K562 (cell line): ENCODE results near the gene HDAC9. TPM values are rescaled to one million over a fixed set of nuclear protein-coding genes. Genes with fewer than 3 reads are reported as not detected.

Source experiments
- ATAC-seq: fragments of 200-7000 bp; cut with Tn5 transposase; 3 replicates; pipeline ENCODE4 v1.9.1; 2020; ENCODE audit warnings: moderate library complexity
- BruUV-seq: library from RNA; stranded (reverse); fragments of 400-500 nt; replicated peaks from 2 replicates; lab custom pipeline; 2021; lab: Mats Ljungman, UMichigan
- CTCF ChIA-PET: fragments of 300-600 bp; formaldehyde crosslinking; extraction: SDS; loops from one replicate; lab custom pipeline; 2021; ENCODE audit warnings: low intra/inter-chr PET ratio; lab: Yijun Ruan, JAX
- POLR2A ChIA-PET: fragments of 300-600, 350-650 bp; sonication (Branson Sonifier 250); formaldehyde crosslinking; extraction: SDS; loops from one replicate; lab custom pipeline; 2021; ENCODE audit warnings: antibody characterized with exemption, inconsistent platforms; lab: Yijun Ruan, JAX
- DNase-seq, 4 experiments: peaks; one replicate each; pipeline versions ENCODE4 v3.0.0 to v3.0.0-alpha.2; 2011 to 2018; ENCODE audit warnings: low spot score in 3 of 4, mixed read lengths in 3 of 4; ENCODE audit errors: extremely low read depth in 1 of 4
- FAIRE-seq: peaks from 2 replicates; lab custom pipeline; 2011; peaks lifted over from hg19 to GRCh38; lab: Jason Lieb, UNC
- H2AFZ ChIP-seq: 2 replicates; pipeline ENCODE4 v1.6.0; 2011; ENCODE audit warnings: low read depth, low read length, control low read depth, inconsistent platforms
- H3K27ac ChIP-seq: fragments of 200-600 bp; 3 replicates; pipeline ENCODE4 v1.8.0; 2011; ENCODE audit warnings: low read depth, mild to moderate bottlenecking, control low read depth, inconsistent platforms, low read length, moderate library complexity, mixed read lengths; ENCODE audit errors: extremely low read depth
- H3K27me3 ChIP-seq, 2 experiments: fragments of 300-600 bp in 1 of 2; 2 replicates in 1 of 2; 3 replicates in 1 of 2; pipeline versions ENCODE4 v1.6.0 to v1.8.0; 2011; ENCODE audit warnings: inconsistent platforms in 2 of 2, low read length in 2 of 2, mild to moderate bottlenecking in 1 of 2, mixed read lengths in 1 of 2, moderate library complexity in 1 of 2; ENCODE audit not compliant: control insufficient read depth in 2 of 2, insufficient read depth in 2 of 2
- H3K36me3 ChIP-seq: fragments of 300-600 bp; 3 replicates; pipeline ENCODE4 v1.8.0; 2011; ENCODE audit warnings: mild to moderate bottlenecking, low read length, inconsistent platforms; ENCODE audit not compliant: control insufficient read depth, insufficient read depth
- H3K4me1 ChIP-seq, 2 experiments: fragments of 200-600 bp in 1 of 2; replicated peaks in 1 of 2; 2 replicates in 1 of 2; 3 replicates in 1 of 2; pipeline versions ENCODE4 v1.5.1 to v1.8.0; 2011; ENCODE audit warnings: inconsistent platforms in 2 of 2, low read length in 2 of 2, mild to moderate bottlenecking in 1 of 2, mixed read lengths in 1 of 2, moderate library complexity in 1 of 2; ENCODE audit not compliant: control insufficient read depth in 2 of 2, insufficient read depth in 2 of 2
- H3K4me2 ChIP-seq: 2 replicates; pipeline ENCODE4 v1.6.1; 2011; ENCODE audit warnings: low read length, control low read depth, inconsistent platforms, mixed read lengths; ENCODE audit not compliant: insufficient read depth
- H3K4me3 ChIP-seq: fragments of 200-600 bp; sonication (generic), shearing (Covaris generic); 2 replicates; pipeline ENCODE4 v1.5.1; 2016; ENCODE audit warnings: control low read depth, inconsistent platforms
- H3K79me2 ChIP-seq: fragments of 200-600 bp; 3 replicates; pipeline ENCODE4 v1.8.0; 2011; ENCODE audit warnings: low read length, inconsistent platforms; ENCODE audit not compliant: control insufficient read depth, insufficient read depth
- H3K9ac ChIP-seq, 2 experiments: 2 replicates each; pipeline versions ENCODE4 v1.6.0 to v1.6.1; 2011; ENCODE audit warnings: low read depth in 2 of 2, low read length in 2 of 2, control low read depth in 1 of 2, inconsistent platforms in 1 of 2, mild to moderate bottlenecking in 1 of 2, mixed read lengths in 1 of 2; ENCODE audit not compliant: insufficient read depth in 1 of 2
- H3K9me1 ChIP-seq: one replicate; pipeline ENCODE4 v1.6.0; 2011; ENCODE audit warnings: inconsistent platforms, mild to moderate bottlenecking, low read length, moderate library complexity; ENCODE audit not compliant: control insufficient read depth, insufficient read depth
- H3K9me3 ChIP-seq: replicated peaks from 2 replicates; pipeline ENCODE4 v1.5.1; 2011; ENCODE audit warnings: low read depth, low read length, inconsistent platforms; ENCODE audit not compliant: control insufficient read depth, insufficient read depth
- H4K20me1 ChIP-seq: replicated peaks from 2 replicates; pipeline ENCODE4 v1.6.1; 2011; ENCODE audit warnings: low read length, inconsistent platforms, mixed read lengths; ENCODE audit not compliant: control insufficient read depth, insufficient read depth
- ARHGAP35 ChIP-seq: fragments of 450-650 bp; IDR thresholded peaks from 2 replicates; pipeline ENCODE4 v1.6.1; 2018; ENCODE audit not compliant: partially characterized antibody
- IRF2 ChIP-seq: sonication (generic); formaldehyde crosslinking; IDR thresholded peaks from 2 replicates; pipeline ENCODE4 v1.8.1; 2022; ENCODE audit warnings: mild to moderate bottlenecking, missing genetic modification reagents
- KLF10 ChIP-seq: fragments of 250-450 bp; sonication (Bioruptor Pico); IDR thresholded peaks from 2 replicates; pipeline ENCODE4 v1.6.1; 2021; ENCODE audit warnings: matching md5 sums
- NR2C2 ChIP-seq, 2 experiments: fragments of 200-800 bp in 1 of 2; sonication (Bioruptor generic) in 1 of 2; sonication (generic) in 1 of 2; formaldehyde crosslinking in 1 of 2; IDR thresholded peaks; 2 replicates each; pipeline versions ENCODE4 v1.6.1 to v1.8.0; 2016 to 2022; ENCODE audit warnings: mild to moderate bottlenecking in 1 of 2, missing compliant biosample characterization in 1 of 2, missing genetic modification characterization in 1 of 2, missing genetic modification reagents in 1 of 2
- NR4A1 ChIP-seq, 2 experiments: fragments of 250-450 bp in 1 of 2; fragments of 450-650 bp in 1 of 2; sonication (Bioruptor Pico) in 1 of 2; IDR thresholded peaks; 2 replicates each; pipeline versions ENCODE4 v1.4.0 to v1.6.1; 2016 to 2020; ENCODE audit warnings: mild to moderate bottlenecking in 2 of 2, missing compliant biosample characterization in 1 of 2, missing genetic modification characterization in 1 of 2, moderate library complexity in 1 of 2
- ZNF586 ChIP-seq: fragments of 450-650 bp; formaldehyde crosslinking; conservative IDR thresholded peaks from 2 replicates; pipeline ENCODE4 v1.4.0; 2020; ENCODE audit warnings: mild to moderate bottlenecking, moderate library complexity
- WGBS: fragments of 100-300 bp; shearing (Covaris generic); methylation state at CpG from one replicate; pipeline ENCODE4 v1.1.6; 2016; ENCODE audit warnings: low coverage, mixed read lengths; ENCODE audit not compliant: insufficient coverage; ENCODE audit errors: missing lambda C conversion rate; 5-methylcytosine and 5-hydroxymethylcytosine counted together
- in situ Hi-C: fragments of 300-500 bp; cut with MboI; formaldehyde crosslinking; loops from 4 replicates; pipeline ENCODE4 v1.15.0; 2018; ENCODE audit warnings: inconsistent platforms, mixed read lengths
- intact Hi-C: fragments of 100-400 bp; cut with micrococcal nuclease; formaldehyde crosslinking; loops from 2 replicates; pipeline ENCODE4 v1.14.2; 2022
- polyA plus RNA-seq, 8 experiments: library from polyadenylated mRNA; depleted of rRNA in 4 of 8; stranded (reverse) in 5 of 8; unstranded in 3 of 8; fragments of >200 nt; fragmentation: Nextera tagmentation in 2 of 8; fragmentation: Illumina TruSeq in 1 of 8; extraction: Ambion mirVana in 2 of 8; extraction: Trizol in 1 of 8; gene quantifications; 2 replicates each; pipeline versions ENCODE4 v1.2.1 to v1.2.3, GENCODE V29; 2011 to 2014; ENCODE audit warnings: inconsistent platforms in 1 of 8, missing spikeins in 1 of 8
- total RNA-seq, 7 experiments: library from RNA; depleted of rRNA in 6 of 7; stranded (reverse); fragments of >200 nt in 6 of 7; fragmentation: Illumina TruSeq in 2 of 7; extraction: Trizol in 2 of 7; gene quantifications; 2 replicates each; pipeline versions ENCODE4 v1.2.1 to v1.2.3, GENCODE V29; 2011 to 2021; ENCODE audit warnings: low replicate concordance in 1 of 7
- TF ChIP-seq, protein P1 (sequence below), 2 experiments: fragments of 450-650 bp; IDR thresholded peaks; 2 replicates each; pipeline ENCODE4 v1.6.1; 2016; ENCODE audit warnings: mild to moderate bottlenecking in 2 of 2, borderline replicate concordance in 1 of 2, low read depth in 1 of 2, moderate library complexity in 1 of 2
- TF ChIP-seq, protein P2 (sequence below): sonication (generic); formaldehyde crosslinking; IDR thresholded peaks from 2 replicates; pipeline ENCODE4 v1.8.0; 2022; ENCODE audit warnings: missing genetic modification reagents, mild to moderate bottlenecking, moderate library complexity, borderline replicate concordance
- TF ChIP-seq, protein P3 (sequence below), 3 experiments: fragments of 200-800 bp in 1 of 3; sonication (Bioruptor generic) in 1 of 3; sonication (generic) in 1 of 3; formaldehyde crosslinking in 1 of 3; IDR thresholded peaks; 2 replicates each; pipeline versions ENCODE4 v1.6.1 to v1.8.0; 2016 to 2022; ENCODE audit warnings: mild to moderate bottlenecking in 2 of 3, missing compliant biosample characterization in 2 of 3, missing genetic modification characterization in 2 of 3, missing genetic modification reagents in 1 of 3

HDAC9 gene
- total and polyA plus RNA-seq, 9 of the 15 experiments (the other 6 are each of a cell fraction or from before 2014, with no cell fraction given), result 0.08 to 0.91 (median 0.33) TPM

DNA sequence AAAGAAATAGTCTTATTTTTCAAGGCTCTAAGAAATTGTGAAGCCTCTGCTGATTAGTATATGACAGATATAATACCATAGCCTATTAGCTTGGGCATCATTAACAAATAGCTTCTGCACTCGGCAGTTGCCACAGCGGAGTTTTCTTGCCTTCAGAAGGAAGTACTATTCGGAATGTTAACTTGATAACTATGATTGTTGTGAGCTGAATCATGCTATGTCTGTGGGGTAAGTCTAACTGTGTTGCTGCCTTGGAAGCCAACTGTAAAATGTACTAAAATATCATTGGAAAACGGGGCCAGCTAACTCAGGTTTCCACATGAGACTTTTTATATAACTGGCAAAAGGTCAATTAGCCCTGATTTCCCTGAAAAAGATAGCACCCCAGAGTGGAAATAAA is 528.7 kb downstream of the HDAC9 start (continued):
- TF ChIP-seq, protein P1, sequence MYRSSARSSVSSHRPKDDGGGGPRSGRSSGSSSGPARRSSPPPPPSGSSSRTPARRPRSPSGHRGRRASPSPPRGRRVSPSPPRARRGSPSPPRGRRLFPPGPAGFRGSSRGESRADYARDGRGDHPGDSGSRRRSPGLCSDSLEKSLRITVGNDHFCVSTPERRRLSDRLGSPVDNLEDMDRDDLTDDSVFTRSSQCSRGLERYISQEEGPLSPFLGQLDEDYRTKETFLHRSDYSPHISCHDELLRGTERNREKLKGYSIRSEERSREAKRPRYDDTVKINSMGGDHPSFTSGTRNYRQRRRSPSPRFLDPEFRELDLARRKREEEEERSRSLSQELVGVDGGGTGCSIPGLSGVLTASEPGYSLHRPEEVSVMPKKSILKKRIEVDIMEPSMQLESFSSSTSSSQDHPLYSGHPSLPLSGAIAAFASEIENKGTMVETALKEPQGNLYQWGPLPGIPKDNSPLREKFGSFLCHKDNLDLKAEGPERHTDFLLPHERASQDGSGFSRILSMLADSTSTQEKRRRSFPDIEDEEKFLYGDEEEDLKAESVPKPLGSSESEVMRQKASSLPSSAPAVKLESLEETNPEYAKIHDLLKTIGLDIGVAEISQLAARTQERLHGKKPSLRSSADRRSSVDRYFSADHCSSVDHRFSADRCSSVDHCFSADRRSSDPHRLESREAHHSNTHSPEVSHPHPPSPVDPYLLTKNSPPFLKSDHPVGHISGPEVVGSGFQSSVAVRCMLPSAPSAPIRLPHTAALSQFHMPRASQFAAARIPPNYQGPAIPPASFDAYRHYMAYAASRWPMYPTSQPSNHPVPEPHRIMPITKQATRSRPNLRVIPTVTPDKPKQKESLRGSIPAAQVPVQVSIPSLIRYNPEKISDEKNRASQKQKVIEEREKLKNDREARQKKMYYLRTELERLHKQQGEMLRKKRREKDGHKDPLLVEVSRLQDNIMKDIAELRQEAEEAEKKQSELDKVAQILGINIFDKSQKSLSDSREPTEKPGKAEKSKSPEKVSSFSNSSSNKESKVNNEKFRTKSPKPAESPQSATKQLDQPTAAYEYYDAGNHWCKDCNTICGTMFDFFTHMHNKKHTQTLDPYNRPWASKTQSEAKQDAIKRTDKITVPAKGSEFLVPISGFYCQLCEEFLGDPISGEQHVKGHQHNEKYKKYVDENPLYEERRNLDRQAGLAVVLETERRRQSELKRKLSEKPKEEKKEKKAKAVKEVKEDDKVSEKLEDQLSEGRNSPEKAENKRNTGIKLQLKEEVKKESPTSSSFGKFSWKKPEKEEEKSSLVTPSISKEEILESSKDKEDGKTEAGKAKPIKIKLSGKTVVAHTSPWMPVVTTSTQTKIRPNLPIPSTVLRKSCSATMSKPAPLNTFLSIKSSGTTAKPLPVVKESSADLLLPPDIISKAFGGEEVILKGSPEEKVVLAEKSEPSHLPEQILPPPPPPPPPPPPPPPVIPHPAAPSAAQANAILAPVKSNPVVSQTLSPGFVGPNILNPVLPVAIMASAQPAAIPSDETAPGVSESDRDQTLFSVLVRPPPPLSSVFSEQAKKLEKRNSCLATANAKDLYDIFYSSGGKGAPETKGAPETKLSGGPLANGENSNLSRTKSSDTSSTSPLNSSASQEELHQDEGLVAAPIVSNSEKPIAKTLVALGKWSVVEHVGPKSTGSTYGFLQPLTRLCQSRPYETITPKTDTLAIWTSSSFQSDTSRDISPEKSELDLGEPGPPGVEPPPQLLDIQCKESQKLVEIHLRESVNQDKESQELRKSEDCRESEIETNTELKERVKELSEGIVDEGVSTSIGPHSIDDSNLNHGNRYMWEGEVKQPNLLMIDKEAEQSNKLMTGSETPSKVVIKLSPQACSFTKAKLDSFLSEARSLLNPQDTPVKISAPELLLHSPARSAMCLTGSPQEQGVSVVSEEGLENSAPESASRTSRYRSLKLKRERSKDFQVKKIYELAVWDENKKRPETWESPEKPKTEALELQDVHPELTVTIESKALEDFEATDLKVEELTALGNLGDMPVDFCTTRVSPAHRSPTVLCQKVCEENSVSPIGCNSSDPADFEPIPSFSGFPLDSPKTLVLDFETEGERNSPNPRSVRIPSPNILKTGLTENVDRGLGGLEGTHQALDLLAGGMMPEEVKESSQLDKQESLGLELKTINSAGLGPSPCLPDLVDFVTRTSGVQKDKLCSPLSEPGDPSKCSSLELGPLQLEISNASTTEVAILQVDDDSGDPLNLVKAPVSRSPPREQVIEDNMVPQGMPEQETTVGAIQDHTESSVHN (IDR thresholded peaks at IDR 0.05; ENCODE audit: borderline replicate concordance in 1 of 2, low read depth in 1 of 2), result no peak
- TF ChIP-seq KLF10 (CRISPR knock-in tag), result no peak

DNA sequence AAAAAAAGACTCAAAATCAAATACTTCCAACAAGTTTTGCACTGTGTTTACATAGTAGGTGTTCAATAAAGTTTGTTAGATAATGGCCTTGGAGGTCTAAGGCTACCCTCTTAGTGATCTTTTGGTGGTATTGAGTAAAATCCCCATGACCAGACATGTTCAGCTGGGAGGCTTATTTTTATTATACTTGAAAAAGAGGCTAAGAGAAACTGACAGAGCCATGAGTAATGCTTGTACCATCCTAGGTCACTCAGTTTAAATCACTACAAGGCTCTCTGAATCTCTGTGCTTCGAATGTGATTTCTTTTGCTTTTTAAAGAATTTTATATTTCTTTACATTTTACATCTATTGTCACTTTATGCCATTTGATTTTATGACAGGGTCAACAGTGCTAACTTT is 531.3 kb downstream of the HDAC9 start:
- no peak overlapping the region for H3K4me2 ChIP-seq
- 0% methylated on average over 1 of the region's 1 CpG for WGBS
- DNase-seq (no peak), FAIRE-seq (no peak), ATAC-seq (no peak)
- H3K9me3 ChIP-seq, result peaks cover 1% of the 10 kb centered on the region; the same call in 1 of the 2 replicates
- no peak overlapping the region for H2AFZ ChIP-seq
- POLR2A ChIA-PET, result no interaction called here
- no peaks in the 10 kb centered on the region for H4K20me1 ChIP-seq
- no peak overlapping the region for H3K27ac ChIP-seq
- H3K27me3 ChIP-seq, result no peaks in the 10 kb centered on the region
- no peaks in the 10 kb centered on the region for H3K9me1 ChIP-seq
- in situ Hi-C loops (no loop called here), intact Hi-C loops (no loop called here)
- H3K4me1 ChIP-seq, result no peaks in the 10 kb centered on the region
- CTCF ChIA-PET, result no interaction called here
- H3K4me3 ChIP-seq, result no peak overlapping the region
- no peaks in the 10 kb centered on the region for H3K79me2 ChIP-seq
- H3K36me3 ChIP-seq, result no peaks in the 10 kb centered on the region
- H3K9ac ChIP-seq, result no peak overlapping the region
- BruUV-seq, result no TSS peak
- TF ChIP-seq NR4A1 (CRISPR knock-in tag; IDR thresholded peaks at IDR 0.05), result no peak
- no peak for TF ChIP-seq NR4A1 (tag; IDR thresholded peaks at IDR 0.05)
- TF ChIP-seq ZNF586 (CRISPR knock-in tag), result no peak
- TF ChIP-seq IRF2, result no peak
- TF ChIP-seq NR2C2 (CRISPR knock-in tag; IDR thresholded peaks at IDR 0.05), result no peak
- no peak for TF ChIP-seq NR2C2 (tag; IDR thresholded peaks at IDR 0.05)
- TF ChIP-seq, protein P2, sequence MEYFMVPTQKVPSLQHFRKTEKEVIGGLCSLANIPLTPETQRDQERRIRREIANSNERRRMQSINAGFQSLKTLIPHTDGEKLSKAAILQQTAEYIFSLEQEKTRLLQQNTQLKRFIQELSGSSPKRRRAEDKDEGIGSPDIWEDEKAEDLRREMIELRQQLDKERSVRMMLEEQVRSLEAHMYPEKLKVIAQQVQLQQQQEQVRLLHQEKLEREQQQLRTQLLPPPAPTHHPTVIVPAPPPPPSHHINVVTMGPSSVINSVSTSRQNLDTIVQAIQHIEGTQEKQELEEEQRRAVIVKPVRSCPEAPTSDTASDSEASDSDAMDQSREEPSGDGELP, result no peak
- TF ChIP-seq, protein P3, sequence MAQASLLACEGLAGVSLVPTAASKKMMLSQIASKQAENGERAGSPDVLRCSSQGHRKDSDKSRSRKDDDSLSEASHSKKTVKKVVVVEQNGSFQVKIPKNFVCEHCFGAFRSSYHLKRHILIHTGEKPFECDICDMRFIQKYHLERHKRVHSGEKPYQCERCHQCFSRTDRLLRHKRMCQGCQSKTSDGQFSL (CRISPR knock-in tag; IDR thresholded peaks at IDR 0.05), result no peak
- TF ChIP-seq, protein P3 (tag; IDR thresholded peaks at IDR 0.05), result no peak
- no peak for TF ChIP-seq ARHGAP35
